KMS-11 (cell line): ENCODE results near the gene SPRY1.

Experiments
- H2AFZ ChIP-seq: fragments of 200-600 bp; sonication (generic); 2 replicates; pipeline ENCODE4 v1.6.1; 2016; ENCODE audit warnings: antibody characterized with exemption, mixed run types, low read depth
- H3K27ac ChIP-seq: fragments of 200-600 bp; sonication (generic); 2 replicates; pipeline ENCODE4 v1.6.1; 2016; ENCODE audit warnings: mild to moderate bottlenecking, mixed run types
- H3K27me3 ChIP-seq: fragments of 200-600 bp; sonication (generic); 2 replicates; pipeline ENCODE4 v1.6.1; 2017; ENCODE audit warnings: mild to moderate bottlenecking, low read depth, mixed run types, moderate library complexity; ENCODE audit not compliant: insufficient read depth
- H3K36me3 ChIP-seq: fragments of 200-600 bp; sonication (generic); 2 replicates; pipeline ENCODE4 v1.6.1; 2017; ENCODE audit warnings: mild to moderate bottlenecking, mixed run types; ENCODE audit not compliant: insufficient read depth
- H3K4me1 ChIP-seq: fragments of 200-600 bp; sonication (generic); 2 replicates; pipeline ENCODE4 v1.6.1; 2016; ENCODE audit warnings: mild to moderate bottlenecking, low read depth, mixed run types; ENCODE audit not compliant: poor library complexity, severe bottlenecking
- H3K4me2 ChIP-seq: fragments of 200-600 bp; sonication (generic); 2 replicates; pipeline ENCODE4 v1.7.0; 2016; ENCODE audit warnings: mild to moderate bottlenecking, mixed run types
- H3K4me3 ChIP-seq: fragments of 200-600 bp; sonication (generic); IDR thresholded peaks from 2 replicates; pipeline ENCODE4 v1.6.1; 2017; ENCODE audit warnings: low read depth, low read length, mixed read lengths; ENCODE audit not compliant: insufficient read depth
- H3K79me2 ChIP-seq: fragments of 200-600 bp; sonication (generic); 2 replicates; pipeline ENCODE4 v1.6.1; 2016; ENCODE audit warnings: low read depth, mixed run types; ENCODE audit not compliant: insufficient read depth
- H3K9ac ChIP-seq: fragments of 200-600 bp; sonication (generic); 2 replicates; pipeline ENCODE4 v1.6.1; 2016; ENCODE audit warnings: mild to moderate bottlenecking, mixed run types
- H4K20me1 ChIP-seq: fragments of 200-600 bp; sonication (generic); 2 replicates; pipeline ENCODE4 v1.6.1; 2016; ENCODE audit warnings: mild to moderate bottlenecking, mixed run types; ENCODE audit not compliant: insufficient read depth
- CTCF ChIP-seq: fragments of 200-600 bp; sonication (generic); conservative IDR thresholded peaks from 2 replicates; pipeline ENCODE4 v1.6.1; 2017; ENCODE audit warnings: low read depth, mild to moderate bottlenecking, antibody characterized with exemption, low read length, moderate library complexity, mixed read lengths

SPRY1 gene

GRCh38 chr4:123386609-123387008, 10.0 kb upstream of the SPRY1 start:
- Histone ChIP-seq H4K20me1 (no peaks in the 10 kb centered on the region), H3K79me2 (no peaks in the 10 kb centered on the region), H3K27ac (no peak overlapping the region), H3K4me1 (no peaks in the 10 kb centered on the region), H3K36me3 (no peaks in the 10 kb centered on the region), H3K9ac (no peak overlapping the region), H2AFZ (no peak overlapping the region), H3K4me3 (no peak overlapping the region), H3K27me3 (no peaks in the 10 kb centered on the region), H3K4me2 (no peak overlapping the region)
- TF ChIP-seq CTCF = no peak

- Histone ChIP-seq H3K27ac (no peak overlapping the region), H2AFZ (no peak overlapping the region), H3K9ac (no peak overlapping the region), H3K4me1 (peaks cover 2% of the 10 kb centered on the region), H3K4me2 (no peak overlapping the region), H3K36me3 (no peaks in the 10 kb centered on the region), H3K4me3 (no peak overlapping the region), H3K27me3 (no peaks in the 10 kb centered on the region), H4K20me1 (no peaks in the 10 kb centered on the region), H3K79me2 (no peaks in the 10 kb centered on the region)
- peak; percentile 79 for TF ChIP-seq CTCF
Measured at GRCh38 chr4:123390846-123391456, 5.6 kb upstream of the SPRY1 start.

GRCh38 chr4:123393721-123394120, 2.9 kb upstream of the SPRY1 start:
- Histone ChIP-seq H3K36me3 (no peaks in the 10 kb centered on the region), H4K20me1 (no peaks in the 10 kb centered on the region), H3K9ac (no peak overlapping the region), H3K27ac (no peak overlapping the region), H3K27me3 (no peaks in the 10 kb centered on the region), H3K4me2 (no peak overlapping the region), H3K79me2 (no peaks in the 10 kb centered on the region; the same call in 1 of the 2 replicates), H3K4me3 (no peak overlapping the region), H2AFZ (no peak overlapping the region), H3K4me1 (peaks cover 6% of the 10 kb centered on the region)
- TF ChIP-seq CTCF = no peak

GRCh38 chr4:123397144-123398065, 810 bp downstream of the SPRY1 start:
- TF ChIP-seq CTCF = no peak
- Histone ChIP-seq H2AFZ (peak overlapping the region; percentile 63), H3K36me3 (peaks cover 4% of the 10 kb centered on the region; the same call in 1 of the 2 replicates), H3K4me3 (no peak overlapping the region), H3K79me2 (peaks cover 34% of the 10 kb centered on the region), H3K9ac (peak overlapping the region; percentile 90), H3K27ac (peak overlapping the region; percentile 75), H3K4me2 (peak overlapping the region; percentile 41), H4K20me1 (no peaks in the 10 kb centered on the region), H3K4me1 (peaks cover 23% of the 10 kb centered on the region), H3K27me3 (no peaks in the 10 kb centered on the region)
